T-helper 1 cell (primary cell): ENCODE measurements around the gene IGSF11.
"Not testable (repeated sequence)": the region's sequence is repeated elsewhere in the genome, so short reads cannot be mapped to it uniquely, and the experiment has no call there.

ENCODE experiments used
- DNase-seq, 5 donors: peaks; one replicate each; pipeline ENCODE4 v3.0.0-alpha.2; 2012 to 2020
- total RNA-seq, 4 donors: gene quantifications; one replicate each; lab custom pipeline; 2026; lab: John Stamatoyannopoulos, UW

The IGSF11 gene
- total RNA-seq, result 0 to 1.2 (median 0.59) reads per million in 4 donors

GRCh38 chr3:119034256-119035013 lies at the start of gene IGSF11:
IGSF11 (minus strand) TSS chr3:119034846; CDS start chr3:119034582, 264 bp downstream.
- DNase-seq, result peak; percentile 7 to 56 (median 37)

GRCh38 chr3:119080364-119080763 lies 45.7 kb upstream of the IGSF11 start:
- DNase-seq, result no peak

- DNase-seq, result no peak
Measured at GRCh38 chr3:119073258-119074001, 38.8 kb upstream of the IGSF11 start.

DNA sequence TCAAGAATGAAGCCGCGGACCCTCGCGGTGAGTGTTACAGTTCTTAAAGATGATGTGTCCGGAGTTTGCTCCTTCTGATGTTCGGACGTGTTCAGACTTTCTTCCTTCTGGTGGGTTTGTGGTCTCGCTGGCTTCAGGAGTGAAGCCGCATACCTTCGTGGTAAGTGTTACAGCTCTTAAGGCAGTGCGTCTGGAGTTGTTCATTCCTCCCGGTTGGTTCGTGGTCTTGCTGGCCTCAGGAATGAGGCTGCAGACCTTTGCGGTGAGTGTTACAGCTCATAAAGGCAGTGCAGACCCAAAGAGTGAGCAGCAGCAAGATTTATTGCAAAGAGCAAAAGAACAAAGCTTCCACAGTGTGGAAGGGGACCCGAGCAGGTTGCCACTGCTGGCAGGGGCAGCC lies 37.8 kb upstream of the IGSF11 start:
- not testable (repeated sequence) for DNase-seq

GRCh38 chr3:119069725-119070124 lies 35.1 kb upstream of the IGSF11 start:
- no peak for DNase-seq

- no peak for DNase-seq
Measured at GRCh38 chr3:119063471-119063870, 28.8 kb upstream of the IGSF11 start.

DNA sequence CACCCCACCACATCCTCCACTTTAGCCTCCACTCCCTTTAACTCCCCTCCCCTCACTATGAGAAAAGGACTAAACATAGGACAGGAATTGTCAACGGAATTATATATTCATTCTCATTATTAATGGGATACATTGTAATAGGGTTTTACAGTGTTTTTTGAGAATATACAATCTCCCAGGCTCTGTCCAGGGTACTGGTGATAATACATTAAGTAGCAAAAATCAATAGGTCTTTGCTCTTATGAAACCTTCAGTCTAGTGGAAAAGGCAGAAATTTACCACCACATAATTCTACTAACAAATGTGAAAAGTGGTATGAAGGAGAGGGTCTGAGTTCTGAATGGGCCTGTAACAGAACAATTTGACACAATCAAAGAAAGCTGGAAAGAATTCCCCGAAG lies 28.2 kb upstream of the IGSF11 start:
- no peak for DNase-seq

GRCh38 chr3:119044593-119044992 lies 9.9 kb upstream of the IGSF11 start:
- no peak for DNase-seq

- no peak for DNase-seq
Measured at GRCh38 chr3:119042162-119042561, 7.5 kb upstream of the IGSF11 start.

DNA sequence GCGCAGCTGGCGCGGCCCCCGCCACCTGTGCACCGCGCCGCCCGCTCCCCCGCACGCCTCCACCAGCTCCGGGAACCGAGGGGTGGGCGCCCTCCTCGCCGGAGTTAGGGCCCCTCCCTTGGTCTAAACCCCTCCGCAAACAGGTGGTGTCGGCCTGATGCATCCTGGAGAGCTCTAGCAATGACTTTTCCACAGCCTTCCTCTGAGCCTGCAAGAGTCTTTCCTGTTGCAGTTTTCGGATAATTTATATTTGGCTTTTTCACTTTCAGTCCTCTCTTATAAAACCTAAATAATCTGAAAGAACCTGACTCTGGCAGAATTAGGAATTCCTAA lies 334 bp upstream of the IGSF11 start:
- no peak for DNase-seq

GRCh38 chr3:119033393-119034255 lies 1.0 kb downstream of the IGSF11 start:
- DNase-seq, result no peak

- no peak for DNase-seq
Measured at GRCh38 chr3:119025171-119025795, 9.4 kb downstream of the IGSF11 start.

DNA sequence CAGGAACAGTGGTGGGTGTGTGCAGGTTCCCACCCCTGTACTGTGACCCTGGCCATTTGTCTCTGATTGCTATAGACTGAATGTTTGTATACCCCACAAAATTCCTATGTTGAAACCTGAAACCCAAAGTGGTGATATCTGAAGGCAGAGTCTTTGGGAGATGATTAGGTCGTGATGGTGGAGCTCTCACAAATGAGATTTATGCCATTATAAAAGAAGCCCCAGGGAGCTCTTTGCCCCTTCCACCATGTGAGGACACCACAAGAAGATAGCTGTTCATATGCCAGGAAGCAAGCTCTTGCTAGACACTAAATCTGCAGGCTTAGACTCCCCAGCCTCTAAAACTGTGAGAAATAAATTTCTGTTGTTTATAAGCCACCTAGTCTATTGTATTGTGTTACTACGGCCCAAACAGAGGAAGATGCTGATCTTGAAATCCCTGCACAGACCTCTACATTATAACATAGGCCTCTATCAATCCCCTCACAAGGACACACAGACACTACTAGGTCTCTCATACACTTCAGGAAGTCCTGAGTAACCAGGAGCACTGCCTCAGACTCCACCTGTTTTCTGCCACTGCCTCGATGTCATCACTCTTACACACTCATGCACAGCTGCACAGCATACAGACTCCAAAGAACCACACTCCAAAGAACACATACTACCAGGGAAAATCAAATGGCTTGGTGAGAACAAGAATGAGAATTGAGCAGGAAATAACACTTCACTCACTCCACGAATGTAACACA lies 14.7 kb downstream of the IGSF11 start:
- no peak for DNase-seq

GRCh38 chr3:119018690-119019463 lies 15.8 kb downstream of the IGSF11 start:
- DNase-seq, result no peak

DNA sequence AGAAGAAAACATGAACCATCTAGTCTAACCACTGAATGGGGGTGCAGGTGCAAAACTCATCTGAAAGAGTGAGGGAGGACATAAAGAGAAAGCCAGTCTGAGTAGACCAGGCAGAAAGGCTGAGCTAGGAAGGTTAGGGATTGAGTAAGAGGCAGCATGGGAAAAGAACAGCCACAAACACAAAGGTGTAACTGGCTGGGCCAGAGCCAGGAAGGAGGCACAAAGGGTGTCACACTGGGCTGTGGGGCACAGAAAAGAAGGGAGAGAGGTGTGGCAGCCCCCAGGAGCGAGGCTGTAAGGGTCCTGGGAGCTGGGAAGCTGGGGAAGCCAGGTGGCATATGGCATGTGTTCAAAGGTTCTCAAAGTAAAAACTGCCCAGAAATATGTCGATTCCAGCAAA lies 18.7 kb downstream of the IGSF11 start:
- DNase-seq, result no peak

GRCh38 chr3:119013951-119014350 lies 20.7 kb downstream of the IGSF11 start:
- no peak for DNase-seq

GRCh38 chr3:119011528-119011927 lies 23.1 kb downstream of the IGSF11 start:
- DNase-seq, result no peak

- no peak for DNase-seq
Measured at GRCh38 chr3:118997190-118997589, 37.5 kb downstream of the IGSF11 start.

DNA sequence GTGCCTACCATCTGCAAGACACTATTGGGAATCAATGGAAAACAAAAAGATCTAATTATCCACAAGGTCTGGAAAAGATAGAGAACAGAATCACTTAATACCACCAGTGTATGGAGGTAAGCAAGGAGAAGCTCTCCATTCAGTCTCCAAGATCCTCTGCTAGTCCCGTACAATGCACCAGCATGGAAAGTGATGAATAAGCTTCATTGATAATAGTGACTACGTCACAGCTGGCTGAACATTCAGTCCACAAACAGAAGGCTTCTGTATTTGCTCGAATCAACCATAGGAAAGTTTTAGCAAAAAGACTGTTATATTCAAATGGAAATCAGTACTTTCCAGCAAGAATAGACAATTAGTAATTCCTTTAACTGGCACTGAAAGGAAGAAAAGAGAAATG lies 42.9 kb downstream of the IGSF11 start:
- no peak for DNase-seq

DNA sequence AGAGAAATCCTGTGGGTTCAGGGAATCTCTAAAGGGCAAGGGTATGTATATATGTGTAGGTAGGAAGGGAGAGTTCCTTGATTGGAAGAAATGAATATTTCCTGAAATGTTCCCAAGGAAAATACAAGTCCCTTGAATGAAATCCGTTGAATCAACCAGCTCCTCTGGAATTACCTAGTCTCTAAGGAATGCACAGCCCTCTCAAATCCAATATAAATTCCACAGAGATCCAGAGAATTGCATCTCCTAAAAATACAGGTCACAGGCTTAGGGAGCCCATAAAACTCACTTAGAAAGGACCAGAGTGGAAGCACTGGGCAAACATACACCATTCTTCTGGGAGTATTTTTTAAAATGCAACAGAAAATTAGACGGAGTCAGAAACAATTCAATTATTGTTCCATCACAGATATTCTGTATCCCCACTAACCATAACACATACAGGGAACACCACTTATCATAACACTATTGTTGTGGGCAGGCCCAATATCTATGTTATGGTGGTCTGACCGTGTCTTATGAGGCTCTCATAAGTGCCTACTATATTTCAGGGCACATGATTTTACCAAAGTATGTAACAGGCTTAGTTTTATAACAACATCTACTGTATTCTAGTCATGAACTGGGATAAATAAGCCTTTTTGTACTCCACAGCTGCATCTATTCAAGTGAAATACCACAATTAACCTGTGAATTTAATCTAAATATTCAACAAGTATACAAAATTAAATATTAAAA lies 43.7 kb downstream of the IGSF11 start:
- no peak for DNase-seq
